Stimulated activated CD8-positive, alpha-beta memory T cell treated with anti-CD3 and anti-CD28 coated beads, Interleukin-15, amount 100 ng/mL, for 24 hours (primary cell): ENCODE measurements around the gene MAST4.

Experiments used
- DNase-seq: peaks from one replicate; pipeline ENCODE4 v3.0.0-alpha.2; 2020; ENCODE audit warnings: low read depth

MAST4 gene

DNA sequence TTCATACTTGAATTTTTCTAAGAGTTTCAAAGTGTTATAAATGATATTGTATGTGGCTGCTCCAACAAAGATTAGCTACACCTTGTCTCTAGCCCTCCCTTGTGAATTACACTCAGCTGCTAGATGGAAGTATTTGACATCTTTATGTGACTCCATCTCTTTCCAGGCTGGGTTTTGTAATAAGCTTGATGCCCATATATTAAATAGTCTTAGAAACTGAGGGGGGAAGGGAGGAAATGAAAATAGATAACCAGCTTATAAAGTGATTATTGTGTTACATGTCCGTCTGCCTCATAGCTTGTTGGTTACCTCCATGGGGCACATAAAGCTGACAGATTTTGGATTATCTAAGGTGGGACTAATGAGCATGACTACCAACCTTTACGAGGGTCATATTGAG lies 537.0 kb downstream of the MAST4 start:
- DNase-seq: no peak

DNA sequence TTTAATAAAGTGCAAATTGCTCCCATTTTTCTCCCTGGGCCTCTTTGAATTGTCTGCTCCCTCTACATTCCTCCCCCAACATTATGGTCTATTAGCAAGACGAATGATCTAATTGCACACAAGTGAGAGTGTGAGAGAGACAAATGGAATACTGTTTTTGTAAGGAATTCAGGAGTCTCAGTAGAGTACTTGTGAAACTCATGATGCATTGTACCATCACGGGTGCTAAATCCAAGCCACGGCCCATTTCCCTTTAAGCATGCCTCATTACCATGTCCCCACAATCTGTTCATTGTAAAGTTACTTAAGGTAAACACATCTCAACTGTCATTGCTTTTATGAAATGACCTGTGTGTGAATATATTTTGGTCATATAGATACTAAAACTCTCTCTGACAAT lies 537.6 kb downstream of the MAST4 start:
- no peak for DNase-seq

DNA sequence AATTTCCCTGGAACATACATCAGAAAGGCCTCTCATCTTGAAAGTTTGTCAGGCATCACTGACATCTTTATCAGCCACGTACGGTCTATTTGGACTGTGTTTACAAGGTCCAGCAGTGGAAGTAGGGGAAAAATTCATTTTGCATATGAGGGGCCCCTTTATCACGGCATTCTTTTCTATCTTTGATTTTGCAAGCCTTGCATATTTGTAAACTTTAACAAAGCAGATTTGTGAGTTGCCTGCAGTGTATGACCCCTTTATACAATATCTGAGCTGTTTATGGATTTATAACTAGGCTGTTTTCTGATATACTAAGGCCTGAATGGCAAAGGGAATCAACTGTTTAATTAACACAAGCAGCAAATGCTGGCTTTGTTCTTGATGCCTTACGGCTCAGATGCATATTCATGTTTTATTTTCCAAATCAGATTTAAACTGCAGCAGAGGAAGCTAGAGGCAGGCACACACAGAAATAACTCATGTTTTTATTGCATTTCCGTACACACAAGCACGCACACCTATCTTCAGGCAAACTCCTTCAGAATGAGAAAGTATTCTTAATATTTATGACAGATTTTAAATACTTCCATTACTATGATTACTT lies 539.3 kb downstream of the MAST4 start:
- DNase-seq: no peak

DNA sequence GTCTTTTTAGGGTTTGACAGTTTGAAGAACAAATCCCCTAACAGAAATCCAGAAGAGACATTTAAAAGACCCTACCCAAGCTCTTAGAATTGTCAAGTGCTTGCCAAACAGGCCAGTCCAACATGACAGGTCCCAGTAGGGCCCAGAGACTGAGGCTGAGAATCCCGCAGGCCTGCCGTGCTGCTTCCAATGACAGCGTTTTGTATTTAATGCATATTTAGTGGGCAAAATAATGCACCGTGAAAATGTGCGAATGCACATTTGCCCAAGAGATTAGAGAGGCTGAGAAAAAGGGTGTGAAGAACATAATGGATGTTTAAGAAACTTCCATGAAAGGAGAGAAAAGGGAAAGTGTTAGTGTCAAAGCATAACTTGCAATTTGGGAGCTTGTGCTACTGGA lies 542.8 kb downstream of the MAST4 start:
- DNase-seq: no peak

DNA sequence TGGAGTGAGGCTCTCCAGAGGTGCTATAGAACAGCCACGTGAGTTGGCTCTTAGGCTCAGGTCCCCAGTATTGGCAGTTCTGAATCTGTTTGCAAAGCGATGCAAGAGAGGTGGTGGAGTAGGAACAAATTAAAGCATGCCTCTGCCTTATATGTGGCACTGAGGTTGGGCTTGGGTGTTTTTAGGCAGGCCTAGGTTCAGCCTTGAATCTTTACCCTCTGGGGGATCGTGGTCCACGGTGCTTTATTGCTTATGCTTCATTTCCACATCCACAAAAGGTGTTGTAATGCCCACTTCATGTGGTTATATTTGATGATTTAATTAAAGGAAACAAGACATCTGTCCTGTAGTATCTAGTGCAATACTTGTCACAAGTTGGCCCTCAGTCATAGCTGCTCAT lies 544.2 kb downstream of the MAST4 start:
- DNase-seq: no peak

DNA sequence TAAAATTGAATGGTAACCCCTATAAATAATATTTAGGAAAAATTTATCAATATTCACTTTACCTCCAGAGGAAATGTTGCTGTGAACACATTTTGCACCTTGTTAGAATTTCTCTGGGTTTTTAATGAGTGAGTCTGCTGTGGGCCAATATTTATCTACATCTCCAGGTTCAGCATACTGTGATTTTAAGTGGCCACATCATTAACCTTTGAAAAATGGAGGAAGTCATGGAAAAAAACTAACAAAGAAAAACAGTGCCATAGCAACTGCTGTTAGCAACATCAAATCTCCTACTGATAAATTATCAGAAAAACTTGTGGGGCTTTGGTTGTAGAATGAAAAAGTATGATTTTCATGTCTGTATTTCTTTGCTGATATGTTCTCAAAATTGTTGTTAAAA lies 545.5 kb downstream of the MAST4 start:
- DNase-seq: no peak

DNA sequence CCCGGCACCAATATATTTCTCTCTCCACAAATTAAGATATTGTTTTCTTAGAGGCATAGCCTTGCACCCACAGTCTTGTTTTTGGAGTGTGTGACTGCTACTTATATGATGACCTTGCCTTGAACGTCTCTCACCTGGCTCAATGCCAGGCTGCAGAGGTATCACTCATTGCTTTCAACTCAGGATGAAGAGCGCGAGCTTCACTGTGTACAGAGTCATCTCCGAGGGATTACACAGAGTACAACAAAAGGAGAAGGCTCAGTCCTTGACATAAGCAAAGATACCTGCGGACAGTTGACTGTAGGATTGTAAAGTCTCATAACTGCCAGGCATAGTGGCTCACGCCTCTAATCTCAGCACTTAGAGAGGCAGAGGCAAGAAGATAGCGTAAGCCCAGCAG lies 546.6 kb downstream of the MAST4 start:
- DNase-seq: no peak

DNA sequence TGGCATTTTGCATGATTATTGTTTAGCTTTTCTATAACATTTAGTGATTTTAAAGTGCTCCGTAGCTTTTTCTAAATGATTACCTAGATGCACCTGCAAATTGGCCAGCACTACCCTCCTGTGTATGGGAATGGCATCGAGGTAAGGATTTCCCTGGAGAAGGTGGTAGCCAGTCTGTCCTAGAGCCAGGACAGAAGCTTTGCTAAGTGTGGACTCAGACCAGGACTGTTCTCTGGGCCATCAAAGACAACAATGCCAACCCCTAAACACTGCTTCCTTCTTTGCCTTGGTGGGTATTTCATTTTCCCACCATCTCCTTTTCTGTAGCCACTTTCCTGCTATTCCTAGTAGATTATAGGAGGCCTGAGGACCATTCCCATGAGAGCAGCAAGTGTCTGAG lies 547.4 kb downstream of the MAST4 start:
- no peak for DNase-seq

DNA sequence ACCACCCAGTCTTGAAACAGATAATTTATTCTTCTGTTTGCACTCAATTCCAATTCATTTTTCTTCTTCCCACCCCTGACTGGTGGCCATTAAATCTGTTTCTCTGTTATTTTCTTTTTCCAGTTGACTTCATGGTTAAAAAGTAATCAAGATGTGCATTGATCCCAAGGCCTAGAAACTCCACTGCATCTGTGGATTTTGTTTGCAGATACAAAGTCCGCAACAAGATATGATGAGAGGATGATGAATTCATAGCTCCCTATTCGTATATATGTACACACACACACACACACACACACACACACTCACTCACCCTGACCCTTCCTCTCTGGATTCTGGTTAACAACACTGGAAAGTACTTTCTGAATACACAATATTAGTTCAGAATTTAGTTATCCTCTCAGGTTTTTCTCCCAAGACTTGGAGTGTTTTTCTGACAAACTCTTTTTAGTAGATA lies 548.0 kb downstream of the MAST4 start:
- no peak for DNase-seq

DNA sequence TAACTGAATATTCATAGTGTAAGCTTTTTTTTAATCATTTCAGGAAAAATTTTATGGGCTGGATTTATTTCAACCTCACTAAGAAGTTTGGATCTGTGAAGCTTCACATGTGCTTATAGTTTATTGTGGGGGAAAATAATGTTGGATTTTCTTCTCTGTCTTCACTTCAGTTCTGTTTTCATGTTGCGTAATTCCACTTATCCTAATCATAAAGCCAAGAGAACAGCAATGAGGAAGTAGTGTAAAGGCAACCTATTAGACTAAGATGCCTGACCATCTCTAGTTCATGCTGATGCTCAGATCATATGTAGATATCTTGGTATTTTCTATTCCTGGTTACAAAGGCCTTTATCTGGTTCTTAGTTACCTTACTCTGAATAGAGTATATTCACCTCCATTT lies 550.4 kb downstream of the MAST4 start:
- no peak for DNase-seq

DNA sequence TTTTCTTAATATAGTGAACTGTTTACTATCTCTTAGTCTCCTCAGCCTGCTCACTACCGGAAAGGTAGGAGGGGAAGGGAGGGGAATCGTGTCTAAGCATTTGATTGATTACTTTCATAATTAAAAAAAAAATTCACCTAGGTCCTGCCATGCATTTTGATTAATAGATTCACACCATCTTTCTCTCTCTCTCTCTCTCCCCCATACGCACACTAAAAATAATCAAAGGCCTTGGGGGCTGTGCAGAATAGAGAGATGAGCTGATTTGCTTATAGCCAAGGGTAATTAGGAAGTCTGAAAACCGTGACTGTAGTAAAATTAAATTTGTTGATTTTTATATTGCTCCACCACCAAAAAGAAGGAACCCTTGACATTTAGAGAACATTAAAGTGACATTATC lies 550.8 kb downstream of the MAST4 start:
- DNase-seq: no peak

DNA sequence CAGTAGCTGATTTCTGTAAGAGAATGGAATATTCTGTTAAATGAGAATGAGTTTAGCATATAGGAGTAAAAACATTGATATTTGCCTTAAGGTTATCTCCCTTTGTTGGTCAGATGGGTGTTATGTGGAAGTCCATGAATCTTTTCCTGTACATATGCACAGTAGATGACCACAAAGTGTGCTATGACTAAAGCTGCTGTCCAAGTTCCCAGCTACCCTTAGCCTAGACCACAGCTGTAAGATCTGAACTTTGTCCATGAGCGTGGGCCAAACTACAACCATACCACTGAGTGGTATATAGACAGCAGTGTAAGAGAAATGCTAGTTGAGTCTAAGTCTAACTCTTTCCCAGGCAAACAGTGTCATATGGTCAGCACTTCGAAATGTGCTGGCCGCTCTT lies 551.6 kb downstream of the MAST4 start:
- DNase-seq: no peak

DNA sequence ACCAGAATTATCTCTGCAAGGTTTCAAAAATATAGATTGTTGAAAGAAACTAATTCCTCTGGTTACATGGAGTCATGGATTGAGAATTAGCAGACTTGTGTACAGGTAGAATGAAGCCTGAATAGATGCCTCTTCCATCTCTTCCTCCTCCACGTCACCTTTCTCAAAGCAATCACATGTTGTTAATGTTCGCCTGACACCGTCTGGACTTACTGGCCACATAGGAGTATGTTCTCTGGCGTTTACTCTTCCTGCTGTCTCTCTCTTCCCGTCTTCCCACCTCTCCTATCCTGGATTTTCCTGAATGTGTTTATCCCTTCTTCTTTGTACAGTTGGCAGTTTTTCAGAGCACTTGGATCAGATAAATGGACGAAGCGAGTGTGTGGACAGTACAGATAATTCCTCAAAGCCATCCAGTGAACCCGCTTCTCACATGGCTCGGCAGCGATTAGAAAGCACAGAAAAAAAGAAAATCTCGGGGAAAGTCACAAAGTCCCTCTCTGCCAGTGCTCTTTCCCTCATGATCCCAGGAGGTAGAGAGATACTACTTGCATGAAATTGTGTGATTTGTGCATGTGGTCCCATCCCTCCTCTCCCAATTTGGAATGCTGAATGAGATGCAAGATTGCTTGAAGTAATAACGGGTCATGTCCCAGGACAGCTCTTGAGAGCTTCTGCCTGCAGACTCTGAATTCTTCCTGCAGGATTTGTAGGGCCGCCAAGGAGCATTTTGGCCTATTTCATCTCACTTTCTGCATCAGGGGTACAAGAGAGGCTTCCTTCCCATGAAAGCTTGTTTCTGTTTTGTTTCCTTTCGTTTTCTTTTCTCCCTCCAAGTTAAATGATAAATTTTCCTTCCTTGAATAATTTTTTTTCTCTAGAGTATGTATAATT lies 553.1 kb downstream of the MAST4 start:
- no peak for DNase-seq

DNA sequence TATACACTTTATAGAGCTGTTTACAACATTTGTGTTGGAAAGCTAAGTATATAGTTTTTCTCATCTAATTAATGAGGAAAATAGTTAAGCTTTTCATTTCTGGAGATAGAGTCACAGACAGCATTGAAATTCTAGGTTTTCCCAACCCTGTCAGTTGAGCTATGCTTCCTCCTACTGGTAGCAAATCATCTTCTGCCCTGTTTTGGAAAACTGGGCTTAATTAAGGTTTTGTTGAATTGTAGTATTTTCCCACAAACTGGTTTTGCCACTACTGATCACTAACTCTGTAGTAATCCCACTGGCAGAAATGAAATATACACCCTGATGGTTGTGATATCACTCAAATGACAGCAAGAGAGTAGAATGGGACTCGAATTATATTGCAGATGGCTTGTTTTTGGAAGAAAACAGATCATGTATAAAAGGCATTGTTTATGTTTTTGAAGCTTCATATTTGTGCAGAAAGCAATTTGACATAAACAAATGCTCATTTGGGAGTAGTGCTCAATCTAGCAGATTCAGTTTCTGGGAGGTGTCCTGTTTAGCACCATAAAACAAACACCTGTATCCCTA lies 553.8 kb downstream of the MAST4 start:
- no peak for DNase-seq

DNA sequence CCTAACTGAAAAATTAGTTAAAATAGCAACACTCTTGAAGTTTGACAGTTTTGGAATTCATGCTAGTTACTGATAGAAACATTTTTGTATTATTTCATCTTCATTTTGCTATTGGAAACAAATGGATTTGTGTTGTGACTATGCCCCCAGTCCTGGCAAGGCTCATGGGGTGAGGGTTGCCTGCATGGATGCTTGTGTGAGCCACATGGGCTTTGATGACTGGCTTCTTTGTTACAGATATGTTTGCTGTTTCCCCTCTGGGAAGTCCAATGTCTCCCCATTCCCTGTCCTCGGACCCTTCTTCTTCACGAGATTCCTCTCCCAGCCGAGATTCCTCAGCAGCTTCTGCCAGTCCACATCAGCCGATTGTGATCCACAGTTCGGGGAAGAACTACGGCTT lies 556.2 kb downstream of the MAST4 start:
- DNase-seq: no peak

DNA sequence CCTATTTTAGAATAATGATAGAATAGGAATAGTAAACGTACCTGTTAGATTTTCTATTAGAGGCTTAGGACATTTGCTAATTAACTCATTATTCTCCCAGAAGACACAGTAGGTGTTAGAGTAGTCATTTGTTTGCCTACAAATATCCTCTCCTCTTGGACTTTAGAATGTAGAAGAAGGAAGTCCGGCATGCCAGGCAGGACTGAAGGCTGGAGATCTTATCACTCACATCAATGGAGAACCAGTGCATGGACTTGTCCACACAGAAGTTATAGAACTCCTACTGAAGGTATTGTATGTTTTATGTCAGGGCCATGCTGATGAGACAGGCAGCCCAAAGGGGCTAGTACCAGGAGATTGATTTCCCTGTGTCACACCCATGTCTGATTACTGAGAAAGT lies 557.1 kb downstream of the MAST4 start:
- DNase-seq: no peak

DNA sequence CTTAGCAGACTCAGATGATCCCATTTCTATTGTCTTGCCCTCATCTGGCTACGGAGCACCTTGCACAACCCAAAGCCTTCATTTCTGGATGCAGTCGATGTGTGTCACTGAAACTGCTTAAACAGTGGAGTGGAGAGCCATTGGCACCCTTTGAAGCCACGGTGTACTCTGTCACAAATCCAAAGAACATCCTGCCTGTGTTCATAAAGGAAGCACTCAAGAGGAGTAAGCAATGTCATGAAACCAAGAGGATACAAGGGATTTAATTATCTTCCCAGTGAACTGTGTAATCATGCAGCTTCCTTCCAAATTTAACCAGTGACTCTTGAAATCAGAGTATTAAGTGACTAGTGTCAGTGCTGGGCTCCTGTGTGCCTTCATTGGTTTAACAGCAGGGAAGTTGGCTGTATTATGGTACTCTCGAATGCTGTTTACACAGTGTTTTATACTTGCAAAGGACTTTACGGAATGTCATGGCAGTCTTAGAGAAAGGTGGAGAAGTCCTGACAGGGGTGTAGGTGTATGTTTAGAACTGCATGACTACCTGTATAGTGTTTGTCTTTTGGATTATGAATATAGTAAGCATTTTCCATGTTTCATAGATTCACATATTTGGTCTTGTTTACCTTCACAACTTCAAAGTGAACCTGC lies 558.5 kb downstream of the MAST4 start:
- DNase-seq: no peak

DNA sequence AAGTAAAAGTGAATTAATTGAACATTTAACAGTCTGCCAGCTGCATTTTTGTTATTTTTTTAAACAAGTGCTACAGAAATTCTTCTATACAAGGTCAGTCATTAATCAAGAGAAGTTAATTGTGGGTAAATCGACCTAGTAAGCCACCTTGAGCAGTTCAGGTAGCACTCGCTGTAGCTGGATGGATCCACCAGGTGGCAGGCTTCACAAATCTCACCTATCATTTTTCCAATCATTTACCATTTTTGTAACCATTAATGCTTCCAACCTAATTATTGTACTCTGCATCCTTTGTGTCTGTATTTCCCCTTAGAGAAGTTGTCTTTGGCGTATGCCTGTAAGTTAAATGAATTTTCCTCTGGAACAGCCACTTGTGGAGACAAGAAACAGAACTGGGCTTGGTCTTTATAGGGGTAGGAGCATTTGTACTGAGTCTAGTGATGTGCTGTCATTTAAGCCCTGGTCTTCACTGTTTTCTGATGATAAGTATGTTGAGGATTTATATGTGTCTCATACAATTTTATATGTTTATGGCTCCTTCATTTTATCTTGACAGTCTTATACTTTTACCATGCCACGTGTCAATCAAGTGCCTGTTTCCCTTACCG lies 560.9 kb downstream of the MAST4 start:
- DNase-seq: no peak

DNA sequence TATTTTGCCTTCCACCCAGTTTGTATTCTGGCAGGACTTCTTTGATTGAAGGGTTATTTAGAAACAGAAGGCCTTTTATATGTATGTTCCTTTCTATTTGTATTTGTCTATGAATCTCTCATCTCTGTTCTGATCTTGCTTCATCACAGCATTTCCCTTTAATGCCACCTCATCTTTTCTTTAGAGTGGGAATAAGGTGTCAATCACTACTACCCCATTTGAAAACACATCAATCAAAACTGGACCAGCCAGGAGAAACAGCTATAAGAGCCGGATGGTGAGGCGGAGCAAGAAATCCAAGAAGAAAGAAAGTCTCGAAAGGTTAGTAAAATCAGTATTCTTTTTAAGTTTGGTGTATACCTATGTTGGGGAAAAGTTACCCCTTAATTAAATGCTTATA lies 564.1 kb downstream of the MAST4 start:
- no peak for DNase-seq

DNA sequence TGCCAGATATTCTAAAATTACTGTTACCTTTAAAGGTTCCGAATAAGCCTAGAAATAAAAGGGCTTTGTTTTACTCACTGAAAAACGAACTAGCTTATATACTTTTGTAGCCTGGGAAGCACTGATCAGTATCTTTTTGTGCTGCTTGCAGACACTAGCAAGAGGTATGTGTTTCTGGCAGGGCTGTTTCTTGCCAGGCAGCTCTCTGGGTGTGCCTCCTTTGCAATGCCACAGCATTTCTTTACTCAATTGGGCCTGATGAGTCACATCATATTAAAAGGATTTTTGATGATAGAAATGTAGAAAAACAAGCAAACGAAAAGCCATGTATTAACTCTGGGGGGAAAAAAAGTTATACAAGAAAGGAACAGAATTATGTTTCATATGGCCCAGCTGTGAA lies 564.8 kb downstream of the MAST4 start:
- DNase-seq: no peak

DNA sequence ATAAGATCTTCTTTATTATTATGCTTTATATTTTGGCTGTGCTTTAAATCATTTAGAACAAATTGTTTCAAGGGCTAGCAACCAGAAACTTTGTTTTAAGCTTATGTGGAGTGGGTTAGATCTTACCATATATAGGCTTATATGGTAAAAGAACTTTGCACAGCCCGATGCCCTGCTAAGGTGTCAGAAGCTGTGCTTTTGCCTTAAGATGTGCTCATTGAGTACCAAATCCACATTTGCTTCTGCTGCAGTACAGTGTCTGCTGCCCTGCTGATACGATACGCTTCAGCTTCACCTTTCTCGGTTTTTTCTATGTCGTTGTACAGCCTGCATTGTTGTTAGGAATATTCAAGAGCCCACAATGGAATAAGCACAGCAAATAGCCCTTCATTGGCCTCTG lies 565.6 kb downstream of the MAST4 start:
- no peak for DNase-seq

DNA sequence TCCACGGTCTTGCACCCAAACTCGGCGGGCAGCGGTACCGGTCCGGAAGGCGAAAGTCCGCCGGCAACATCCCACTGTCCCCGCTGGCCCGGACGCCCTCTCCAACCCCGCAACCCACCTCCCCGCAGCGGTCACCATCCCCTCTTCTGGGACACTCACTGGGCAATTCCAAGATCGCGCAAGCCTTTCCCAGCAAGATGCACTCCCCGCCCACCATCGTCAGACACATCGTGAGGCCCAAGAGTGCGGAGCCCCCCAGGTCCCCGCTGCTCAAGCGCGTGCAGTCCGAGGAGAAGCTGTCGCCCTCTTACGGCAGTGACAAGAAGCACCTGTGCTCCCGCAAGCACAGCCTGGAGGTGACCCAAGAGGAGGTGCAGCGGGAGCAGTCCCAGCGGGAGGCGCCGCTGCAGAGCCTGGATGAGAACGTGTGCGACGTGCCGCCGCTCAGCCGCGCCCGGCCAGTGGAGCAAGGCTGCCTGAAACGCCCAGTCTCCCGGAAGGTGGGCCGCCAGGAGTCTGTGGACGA lies 567.1 kb downstream of the MAST4 start:
- DNase-seq: no peak
